ENCODE measurements around the gene SAMD3. TPM values are rescaled to one million over a fixed set of nuclear protein-coding genes. Genes with fewer than 3 reads are reported as not detected.
"Not testable (repeated sequence)": the region's sequence is repeated elsewhere in the genome, so short reads cannot be mapped to it uniquely, and the experiment has no call there.

The SAMD3 gene
- 5.5 TPM for total RNA-seq
- long read RNA-seq, partial matches to known transcripts, result 2 of 6 reads
- long read RNA-seq, other reads (novel, unspliced or antisense), result 3 of 6 reads

GRCh38 chr6:130222775-130223174, at the start of gene SAMD3:
TSS of gene SAMD3 (minus strand) at chr6:130222951. CDS start at chr6:130215273, 7,678 bp downstream.
- Histone ChIP-seq H3K36me3 (no peaks in the 10 kb centered on the region), H3K4me1 (no peaks in the 10 kb centered on the region), H3K27ac (no peak within 1 kb of the TSS), H3K4me3 (peak within 1 kb of the TSS; percentile 7), H3K27me3 (ENCODE audit: low read depth) (no peaks in the 10 kb centered on the region), H3K9me3 (no peaks in the 10 kb centered on the region)
- ATAC-seq, result peak in 1 of 2 donors; percentile 40
- intact Hi-C loops (cut with DNase I), result no loop called here
- no peak for DNase-seq
- no peak for TF ChIP-seq CTCF (IDR thresholded peaks at IDR 0.05)

GRCh38 chr6:130269969-130270635, 47.4 kb upstream of the SAMD3 start:
- intact Hi-C loops (cut with DNase I), result no loop called here
- no peaks in the 10 kb centered on the region for H3K36me3 ChIP-seq
- ATAC-seq (no peak), DNase-seq (no peak)
- no peaks in the 10 kb centered on the region for H3K27me3 ChIP-seq (ENCODE audit: low read depth)
- H3K27ac ChIP-seq, result no peak overlapping the region
- peaks cover 14% of the 10 kb centered on the region for H3K9me3 ChIP-seq
- H3K4me3 ChIP-seq, result no peak overlapping the region
- no peak for TF ChIP-seq CTCF (IDR thresholded peaks at IDR 0.05)
- no peaks in the 10 kb centered on the region for H3K4me1 ChIP-seq

GRCh38 chr6:130265553-130265952, 42.8 kb upstream of the SAMD3 start:
- H3K4me1 ChIP-seq; intact Hi-C loops (cut with DNase I); H3K4me3 ChIP-seq; H3K36me3 ChIP-seq; H3K9me3 ChIP-seq; H3K27me3 ChIP-seq (ENCODE audit: low read depth); DNase-seq; ATAC-seq; H3K27ac ChIP-seq: not testable (repeated sequence)

- intact Hi-C loops (cut with DNase I), result no loop called here
- TF ChIP-seq CTCF (IDR thresholded peaks at IDR 0.05), result no peak
- Histone ChIP-seq H3K36me3 (no peaks in the 10 kb centered on the region), H3K27ac (no peak overlapping the region), H3K9me3 (no peaks in the 10 kb centered on the region), H3K27me3 (ENCODE audit: low read depth) (no peaks in the 10 kb centered on the region), H3K4me3 (no peak overlapping the region), H3K4me1 (no peaks in the 10 kb centered on the region)
- ATAC-seq (no peak), DNase-seq (no peak)
Measured at GRCh38 chr6:130262008-130262407, 39.3 kb upstream of the SAMD3 start.

- H3K9me3 ChIP-seq; ATAC-seq; H3K27me3 ChIP-seq (ENCODE audit: low read depth); intact Hi-C loops (cut with DNase I); H3K27ac ChIP-seq; H3K4me3 ChIP-seq; DNase-seq; H3K36me3 ChIP-seq; H3K4me1 ChIP-seq: not testable (repeated sequence)
Measured at GRCh38 chr6:130261558-130261957, 38.8 kb upstream of the SAMD3 start.

GRCh38 chr6:130260614-130261241, 38.0 kb upstream of the SAMD3 start:
- H3K4me1 ChIP-seq; ATAC-seq; H3K27ac ChIP-seq; H3K36me3 ChIP-seq; H3K27me3 ChIP-seq (ENCODE audit: low read depth); H3K9me3 ChIP-seq; intact Hi-C loops (cut with DNase I); DNase-seq: not testable (repeated sequence)
- peak overlapping the region; percentile 6 for H3K4me3 ChIP-seq

GRCh38 chr6:130260050-130260462, 37.3 kb upstream of the SAMD3 start:
- H3K27ac ChIP-seq; H3K4me3 ChIP-seq; DNase-seq; H3K9me3 ChIP-seq; intact Hi-C loops (cut with DNase I); H3K4me1 ChIP-seq; H3K36me3 ChIP-seq; ATAC-seq; H3K27me3 ChIP-seq (ENCODE audit: low read depth): not testable (repeated sequence)

All from lower lobe of right lung (tissue), 2 donors.